HG02870 (cell line): Measurements from ENCODE around the gene ATXN1.
"Not testable (repeated sequence)": the region's sequence is repeated elsewhere in the genome, so short reads cannot be mapped to it uniquely, and the experiment has no call there.

Experiments used
- ATAC-seq: cut with Tn5 transposase; IDR thresholded peaks from one replicate; pipeline ENCODE4 v1.9.1; 2021; ENCODE audit warnings: mild to moderate bottlenecking, moderate library complexity; ENCODE audit not compliant: unreplicated experiment

ATXN1 gene

DNA sequence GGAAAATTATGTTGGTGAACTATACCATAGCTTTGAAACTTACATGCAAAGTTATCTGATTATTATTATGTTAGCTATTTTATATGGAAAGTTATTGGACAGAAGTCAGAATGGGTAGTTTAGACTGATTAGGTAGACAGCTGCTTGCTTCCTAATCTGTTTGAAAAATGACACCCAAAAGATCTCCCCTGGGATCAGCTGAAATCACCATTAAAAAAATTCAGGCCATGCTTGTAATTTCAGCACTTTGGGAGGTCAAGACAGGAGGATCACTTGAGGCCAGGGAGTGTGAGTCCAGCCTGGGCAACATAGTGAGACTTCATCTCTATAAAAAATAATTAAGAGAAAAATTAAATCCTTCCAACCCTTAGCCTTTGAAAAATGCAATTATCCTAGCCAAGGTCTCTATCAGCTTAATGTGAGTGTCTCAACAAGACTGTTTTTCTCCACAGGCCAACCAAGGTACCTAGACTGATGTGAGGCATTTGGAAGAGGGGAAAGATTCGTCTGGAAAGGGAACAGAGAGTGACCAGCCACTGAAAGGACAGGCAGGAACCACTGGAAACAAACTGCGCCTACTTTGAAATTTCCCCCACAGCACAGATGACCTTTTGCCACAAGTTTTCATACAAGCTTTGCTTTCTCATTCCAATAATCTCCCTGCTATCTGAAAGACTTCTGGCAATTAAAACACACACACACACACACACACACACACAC, 290.6 kb downstream of the ATXN1 start:
- ATAC-seq: no peak

DNA sequence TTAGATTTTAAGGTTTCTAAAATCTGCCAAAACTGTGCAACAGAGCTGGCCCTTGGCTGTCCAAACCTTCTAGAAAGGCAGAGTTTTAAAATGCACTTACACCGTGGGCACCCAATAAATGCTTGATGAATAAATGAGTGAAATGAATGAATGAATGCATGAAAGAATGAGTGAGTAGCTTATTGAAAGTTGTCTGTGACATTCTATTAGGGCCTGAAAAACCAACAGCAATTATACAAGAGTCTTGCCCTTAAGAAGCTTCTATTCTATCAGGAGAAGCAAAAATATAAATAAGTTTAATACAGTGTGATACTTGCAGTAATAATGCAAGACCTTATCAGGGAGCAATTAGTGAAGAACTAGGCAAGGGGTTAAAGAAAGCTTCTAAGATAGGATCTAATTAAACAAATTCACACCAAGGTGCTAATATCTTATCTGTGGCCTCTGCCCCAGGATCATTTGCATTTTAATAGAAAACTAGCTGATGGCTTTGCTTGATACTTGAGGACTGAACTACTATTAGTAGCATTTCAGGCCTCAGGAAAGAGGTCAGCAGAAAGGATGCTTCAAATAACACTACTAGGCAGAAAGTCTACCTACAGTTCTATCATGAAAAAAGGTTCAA, 292.2 kb downstream of the ATXN1 start:
- ATAC-seq: no peak

DNA sequence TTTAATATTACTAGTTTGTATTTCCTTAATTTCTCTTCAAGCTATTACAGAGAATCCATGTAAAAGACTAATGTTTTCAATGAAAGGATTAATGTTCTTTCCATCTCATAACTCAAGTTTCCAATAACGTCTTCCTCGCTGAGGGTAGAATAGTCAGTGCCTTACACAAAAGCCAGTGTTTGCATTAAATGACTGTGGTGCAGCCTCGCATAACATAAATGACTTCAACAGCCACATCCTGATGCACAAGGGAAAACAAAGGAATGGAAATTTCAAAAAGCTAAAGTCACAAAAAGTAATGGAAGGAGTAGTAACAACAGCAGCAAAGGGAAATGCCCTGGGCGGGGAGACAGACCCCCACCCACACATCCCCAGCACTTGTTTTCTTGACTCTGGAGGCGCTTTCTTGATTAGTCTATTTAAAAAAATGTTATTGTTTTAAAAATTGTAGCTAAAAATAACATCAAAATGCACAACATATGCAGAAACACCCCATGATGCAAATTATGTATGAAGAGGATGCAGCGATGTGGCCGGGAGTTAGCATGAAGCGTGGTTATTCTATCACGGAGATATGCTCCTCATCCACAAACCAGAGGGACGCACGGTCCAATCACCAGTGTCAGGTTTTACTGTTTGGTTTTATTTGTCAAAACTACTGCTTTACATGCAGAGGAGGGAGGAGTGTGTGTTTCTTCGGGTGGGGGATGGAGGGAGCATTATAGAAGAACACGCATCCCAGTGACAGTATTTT, 294.3 kb downstream of the ATXN1 start:
- no peak for ATAC-seq

DNA sequence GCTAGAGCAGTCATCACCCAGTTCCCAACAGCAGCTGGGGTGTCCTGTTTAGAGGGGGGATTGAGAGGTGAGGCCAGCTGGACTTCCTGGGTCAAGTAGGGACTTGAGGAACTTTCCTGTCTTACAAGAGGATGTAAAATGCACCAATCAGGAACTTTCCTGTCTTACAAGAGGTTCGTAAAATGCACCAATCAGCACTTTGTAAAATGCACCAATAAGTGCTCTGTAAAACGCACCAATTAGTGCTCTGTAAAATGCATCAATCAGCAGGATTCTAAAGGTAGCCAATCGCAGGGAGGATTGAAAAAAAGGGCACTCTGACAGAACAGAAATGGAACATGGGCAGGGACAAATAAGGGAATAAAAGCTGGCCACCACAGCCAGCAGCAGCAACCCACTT, 297.2 kb downstream of the ATXN1 start:
- no peak for ATAC-seq

DNA sequence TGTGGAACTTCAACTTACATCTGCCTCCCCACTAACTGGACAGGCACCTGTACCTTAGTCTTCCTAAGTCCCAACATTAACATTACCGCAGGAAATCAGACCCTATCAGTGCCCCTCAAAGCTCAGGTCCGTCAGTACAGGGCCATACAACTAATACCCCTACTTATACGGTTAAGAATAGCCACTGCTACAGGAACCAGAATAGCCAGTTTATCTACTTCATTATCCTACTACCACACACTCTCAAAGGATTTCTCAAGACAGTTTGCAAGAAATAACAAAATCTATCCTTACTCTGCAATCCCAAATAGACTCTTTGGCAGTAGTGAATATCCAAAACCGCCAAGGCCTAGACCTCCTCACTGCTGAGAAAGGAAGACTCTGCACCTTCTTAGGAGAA, 298.0 kb downstream of the ATXN1 start:
- ATAC-seq: not testable (repeated sequence)

DNA sequence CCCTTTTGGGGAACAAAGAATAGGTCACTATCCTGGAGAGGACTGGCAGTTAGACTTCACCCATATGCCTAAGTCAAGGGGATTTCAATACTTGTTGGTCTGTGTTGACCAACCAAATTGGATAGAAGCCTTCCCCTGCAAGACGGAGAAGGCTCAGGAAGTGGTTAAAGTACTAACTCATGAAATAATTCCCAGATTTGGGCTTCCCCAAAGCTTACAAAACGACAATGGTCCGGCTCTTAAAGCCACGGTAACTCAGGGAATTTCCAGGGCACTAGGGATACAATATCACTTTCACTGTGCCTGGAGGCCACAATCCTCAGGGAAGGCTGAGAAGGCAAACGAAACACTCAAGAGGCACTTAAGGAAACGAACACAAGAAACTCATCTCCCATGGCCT, 299.8 kb downstream of the ATXN1 start:
- ATAC-seq: no peak

DNA sequence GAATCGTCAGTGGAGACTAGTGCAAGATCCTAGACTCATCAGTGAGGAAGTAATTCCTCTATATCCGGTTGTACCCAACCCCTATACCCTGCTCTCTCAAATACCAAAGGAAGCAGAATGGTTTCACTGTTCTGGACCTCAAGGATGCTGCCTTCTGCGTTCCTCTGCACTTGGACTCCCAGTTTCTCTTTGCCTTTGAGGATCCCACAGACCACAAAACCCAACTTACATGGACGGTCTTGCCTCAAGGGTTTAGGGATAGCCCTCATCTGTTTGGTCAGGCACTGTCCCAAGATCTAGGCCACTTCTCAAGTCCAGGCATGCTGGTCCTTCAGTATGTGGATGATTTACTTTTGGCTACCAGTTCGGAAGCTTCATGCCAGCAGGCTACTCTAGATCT, 301.8 kb downstream of the ATXN1 start:
- ATAC-seq: not testable (repeated sequence)

DNA sequence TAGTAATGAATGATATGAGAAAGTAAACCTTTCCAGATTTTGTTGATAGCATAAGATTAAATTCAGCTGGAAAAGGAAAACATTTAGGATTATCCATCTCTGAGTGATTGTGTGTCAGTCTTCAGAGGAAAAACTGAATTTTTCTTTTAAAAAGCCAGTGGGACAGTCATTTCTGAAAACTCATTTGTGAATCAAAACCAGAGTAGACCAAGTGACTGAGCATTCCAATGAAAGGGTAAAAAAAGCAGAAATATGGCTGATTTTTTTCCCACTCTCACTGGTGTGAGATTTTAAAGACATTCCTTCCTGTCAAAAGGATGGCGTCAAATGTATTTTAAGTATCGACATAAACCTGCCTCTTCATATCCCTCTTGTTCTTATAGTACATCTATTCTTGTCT, 308.9 kb downstream of the ATXN1 start:
- ATAC-seq: no peak

DNA sequence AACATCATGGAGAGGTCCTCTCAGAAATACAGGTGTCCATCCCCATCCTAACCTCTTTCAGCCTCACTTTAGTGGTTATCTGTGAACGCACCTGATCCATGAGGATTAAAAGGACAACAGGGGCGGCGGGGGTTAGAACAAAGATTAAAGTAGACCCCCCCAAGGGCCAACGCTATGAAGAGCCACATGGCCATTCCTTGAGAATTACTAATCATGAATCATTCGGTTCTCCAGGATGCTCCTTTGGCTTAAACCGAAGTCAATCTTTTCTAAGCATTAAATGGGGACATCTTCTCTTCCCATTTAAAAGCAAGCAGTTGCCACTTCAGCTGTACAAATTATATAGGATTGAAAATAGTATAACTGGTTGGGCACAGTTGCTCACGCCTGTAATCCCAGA, 310.4 kb downstream of the ATXN1 start:
- no peak for ATAC-seq

DNA sequence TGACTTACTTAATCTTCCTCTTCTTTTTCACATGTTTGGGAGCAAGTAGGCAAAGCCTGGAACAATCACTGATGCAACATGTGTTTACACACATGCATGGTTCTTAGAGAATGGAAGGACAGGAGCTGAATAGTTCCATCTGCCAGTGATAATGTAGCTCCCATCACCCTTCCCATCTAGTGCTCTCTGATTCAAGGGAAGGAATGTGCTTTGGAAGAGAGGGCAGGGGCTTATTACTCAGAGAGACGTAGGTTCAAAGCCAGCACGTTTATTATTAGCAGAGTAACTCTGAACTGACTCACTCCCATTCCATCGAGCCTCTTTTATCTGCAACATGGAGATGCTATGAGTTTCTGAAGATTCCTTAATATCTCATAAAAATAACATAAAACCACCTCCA, 311.0 kb downstream of the ATXN1 start:
- ATAC-seq: no peak

DNA sequence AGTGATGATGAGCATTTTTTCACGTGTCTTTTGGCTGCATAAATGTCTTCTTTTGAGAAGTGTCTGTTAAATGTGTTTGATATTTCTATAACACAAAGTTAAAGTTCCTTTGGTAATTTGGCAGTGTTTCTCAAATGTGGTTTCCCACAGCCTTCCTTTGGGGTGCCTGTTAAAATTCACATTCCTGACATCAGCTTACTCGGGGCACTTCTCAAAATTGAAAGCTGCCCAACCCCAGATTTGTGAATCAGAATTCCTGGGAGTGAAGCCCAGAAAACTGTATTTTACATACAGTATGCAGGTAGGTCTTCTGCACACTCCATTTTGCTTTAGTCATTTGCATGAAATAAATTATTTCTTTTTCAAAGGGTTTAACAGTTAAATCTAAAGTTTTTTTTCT, 315.0 kb downstream of the ATXN1 start:
- no peak for ATAC-seq

DNA sequence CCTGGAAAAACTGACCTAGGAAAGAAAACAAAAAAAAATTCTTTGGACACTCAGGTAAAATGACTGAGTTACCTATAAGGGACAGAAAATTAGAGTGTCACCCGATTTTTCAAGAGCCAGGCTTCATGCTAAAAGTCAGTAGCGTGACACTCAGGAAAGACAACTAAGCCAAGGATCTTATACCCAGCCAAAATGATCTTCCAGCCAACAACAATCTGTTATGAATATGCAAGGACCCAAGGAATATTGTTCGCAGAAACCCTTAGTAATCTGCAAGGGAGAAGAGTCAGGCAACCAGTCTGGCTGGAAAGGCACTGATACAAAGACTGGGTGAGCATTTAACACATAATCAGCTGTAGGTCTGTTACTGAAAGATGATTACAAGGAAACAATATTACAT, 319.2 kb downstream of the ATXN1 start:
- no peak for ATAC-seq

DNA sequence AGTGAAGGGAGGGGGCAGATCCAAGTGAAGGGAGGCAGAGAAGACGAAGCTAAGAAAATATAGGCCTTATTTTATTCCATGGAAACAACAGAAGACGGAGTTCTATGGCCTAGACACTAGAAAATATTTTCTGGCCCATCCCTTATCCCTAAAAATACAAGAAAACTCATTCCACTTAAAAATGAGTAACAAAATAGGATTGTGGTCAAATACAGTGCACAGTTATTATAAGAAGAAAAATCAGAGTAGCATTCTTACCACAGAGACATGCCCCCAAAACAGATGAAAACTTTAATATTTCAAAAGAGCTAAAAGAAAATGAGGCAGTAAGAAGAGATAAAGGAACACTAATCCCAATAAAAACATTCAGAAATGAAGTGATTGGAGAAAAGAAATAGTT, 320.0 kb downstream of the ATXN1 start:
- ATAC-seq: no peak

DNA sequence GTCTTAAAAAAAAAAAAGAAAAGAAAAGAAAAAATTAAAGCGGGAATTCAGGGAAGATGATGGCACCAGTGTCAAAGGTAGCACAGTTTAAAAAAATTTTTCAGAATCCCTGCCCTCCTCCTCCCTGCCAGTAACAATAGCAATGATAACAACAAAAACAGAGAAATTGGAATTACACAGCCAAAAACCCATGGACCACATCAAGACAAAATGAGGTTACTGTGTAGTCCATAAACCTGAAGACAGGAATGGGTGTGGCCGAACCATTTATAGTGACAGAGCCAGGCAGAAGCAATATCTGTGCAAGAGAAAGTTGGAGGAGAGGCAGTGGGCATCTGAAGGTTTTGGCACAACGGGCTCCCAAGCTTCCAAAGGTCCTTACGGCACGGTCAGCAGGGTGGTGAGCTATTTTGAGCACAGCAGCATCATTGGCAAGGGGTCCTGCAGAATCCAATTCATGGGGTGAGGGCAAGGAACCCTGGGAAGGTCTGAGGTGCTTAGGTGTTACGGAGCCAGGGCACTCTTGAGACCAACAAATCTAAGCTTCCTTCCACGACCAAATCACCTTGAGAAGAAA, 320.5 kb downstream of the ATXN1 start:
- no peak for ATAC-seq

DNA sequence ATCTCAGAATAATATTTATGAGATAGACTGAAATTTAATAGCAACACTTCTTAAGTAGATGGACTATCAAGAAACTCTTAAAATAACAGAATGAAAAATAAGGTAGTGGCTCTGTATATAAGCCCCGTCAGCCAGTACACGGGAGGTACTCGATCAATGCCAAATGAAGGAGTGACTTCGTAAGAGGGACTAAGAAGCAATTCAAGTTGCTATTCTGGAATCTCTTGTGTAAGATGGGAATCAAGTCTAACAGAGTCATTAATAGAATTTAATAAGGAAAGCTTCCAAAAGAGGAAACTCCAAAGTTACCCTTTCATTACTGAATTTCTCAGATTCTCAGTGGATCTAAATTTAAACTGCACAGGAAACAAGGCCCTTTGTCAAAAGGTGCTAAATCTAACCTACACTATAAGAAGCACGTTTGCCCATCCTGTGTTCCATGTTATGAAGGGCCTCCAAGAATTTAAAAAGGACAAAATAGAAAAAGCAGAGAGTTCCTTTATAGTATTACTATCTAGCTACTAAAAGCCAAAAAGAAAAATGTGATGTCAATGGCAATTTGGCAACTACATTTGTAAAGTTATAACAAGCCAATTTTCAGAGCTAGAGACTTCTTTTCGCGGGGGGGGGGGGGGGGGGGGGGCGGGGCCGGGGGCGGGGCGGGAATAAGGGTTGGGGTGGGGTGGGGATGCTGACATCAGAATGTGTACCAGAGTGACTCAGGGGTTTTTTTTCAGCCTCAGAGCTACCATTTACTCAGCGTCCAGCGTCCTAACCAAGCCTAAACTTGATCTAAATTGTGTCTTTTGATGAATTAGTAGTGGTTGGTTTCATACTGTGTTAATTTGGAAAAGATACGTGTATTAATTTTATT, 322.3 kb downstream of the ATXN1 start:
- no peak for ATAC-seq

DNA sequence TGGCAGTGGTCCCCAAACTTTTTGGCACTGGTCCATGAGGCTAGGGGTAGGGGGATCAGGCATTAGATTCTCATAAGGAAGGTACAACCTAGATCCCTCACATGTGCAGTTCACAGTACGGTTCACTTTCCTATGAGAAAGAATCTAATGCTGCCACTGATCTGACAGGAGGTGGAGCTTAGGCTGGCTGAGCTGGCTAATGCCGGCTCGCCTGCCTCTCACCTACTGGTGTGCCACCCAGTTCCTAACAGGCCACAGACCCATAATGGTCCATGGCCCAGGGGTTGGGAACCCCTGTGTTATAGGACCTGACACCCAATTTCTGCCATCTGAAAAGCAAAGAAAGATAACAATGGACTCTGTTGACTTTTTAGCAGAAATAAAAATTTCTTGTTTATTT, 323.3 kb downstream of the ATXN1 start:
- ATAC-seq: no peak

DNA sequence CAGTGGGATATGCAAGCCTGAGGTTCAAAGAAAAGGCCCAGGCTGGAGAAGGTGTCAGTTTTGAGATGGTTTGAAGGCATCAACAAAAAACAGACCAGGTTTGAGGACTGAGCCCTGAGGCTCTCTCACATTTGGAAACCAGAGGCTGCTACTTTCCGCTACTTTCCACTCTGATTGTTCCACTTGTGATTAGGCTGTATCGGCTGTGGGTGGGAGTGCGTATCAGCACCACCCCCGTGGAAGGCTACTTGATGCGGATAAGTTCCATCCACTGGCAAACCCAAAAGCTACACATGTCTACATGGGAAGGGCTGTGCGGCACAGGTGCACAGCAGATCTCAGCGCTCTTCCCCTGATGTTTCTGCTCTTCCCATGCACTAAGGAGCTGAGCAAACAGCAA, 324.2 kb downstream of the ATXN1 start:
- no peak for ATAC-seq

DNA sequence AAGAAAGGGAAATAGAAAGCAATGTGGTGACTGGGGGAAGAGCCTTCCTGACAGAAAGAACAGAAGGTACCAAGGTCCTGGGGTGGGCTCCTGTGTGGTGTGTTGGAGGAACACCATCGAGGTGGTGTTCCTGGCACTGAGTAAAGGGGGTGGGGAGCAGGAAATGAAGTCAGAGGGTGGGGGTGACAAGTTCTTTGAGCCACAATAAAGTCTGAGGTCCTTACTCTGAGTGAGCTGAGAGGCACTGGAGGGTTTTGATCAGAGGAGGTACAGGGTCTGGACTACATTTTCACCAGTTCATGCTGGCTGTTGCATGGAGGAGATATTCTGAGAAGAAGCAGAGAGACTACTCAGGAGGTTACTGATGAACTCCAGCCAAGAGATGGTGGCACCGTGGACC, 324.7 kb downstream of the ATXN1 start:
- ATAC-seq: no peak

DNA sequence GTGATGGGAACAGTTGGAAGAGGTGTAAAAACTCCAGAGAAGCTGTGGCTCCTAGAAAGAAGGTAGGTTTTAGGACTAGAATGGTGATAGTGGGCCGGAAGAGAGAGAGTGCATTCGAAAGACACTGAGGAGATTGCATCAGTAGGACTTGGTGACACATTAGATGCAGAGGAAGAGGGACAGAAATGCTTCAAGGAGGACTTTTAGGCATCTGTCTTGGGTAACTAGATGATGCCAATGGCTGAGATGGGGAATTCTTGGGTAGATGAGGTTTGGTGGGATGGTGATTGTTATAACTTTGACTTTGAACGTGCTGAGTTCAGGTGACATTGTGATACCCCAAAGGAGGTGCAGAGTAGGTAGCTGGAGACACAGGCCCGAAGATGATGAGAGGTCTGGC, 326.4 kb downstream of the ATXN1 start:
- no peak for ATAC-seq

DNA sequence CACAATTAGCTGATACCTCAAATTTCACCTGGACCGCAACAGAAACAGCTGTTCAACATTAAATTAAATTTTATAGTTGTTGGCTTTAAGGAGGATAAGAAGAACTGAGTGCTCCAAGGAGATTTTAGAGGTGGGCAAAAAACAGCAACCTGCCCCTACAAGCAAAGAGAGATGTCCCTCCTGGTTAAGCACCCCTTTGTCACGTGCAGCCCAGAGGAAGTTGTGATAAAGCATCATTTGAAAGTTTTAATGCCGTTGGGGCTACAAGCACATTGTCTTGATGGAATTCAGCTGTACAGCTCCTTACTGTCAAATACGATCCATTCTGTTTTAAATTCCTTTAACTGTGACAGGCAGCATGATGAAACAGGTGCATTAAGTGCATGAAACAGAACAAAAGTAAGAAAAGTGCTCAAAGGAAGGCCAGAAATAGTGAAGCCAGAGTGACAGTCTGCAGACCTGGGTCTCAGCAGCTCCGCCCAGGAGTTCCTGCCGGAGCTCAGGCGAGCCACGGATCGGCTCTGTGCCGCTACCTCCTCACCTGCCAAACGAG, 327.8 kb downstream of the ATXN1 start:
- ATAC-seq: no peak
